ENCODE results near the gene DDX20.

DDX20 gene

GRCh38 chr1:111738133-111738435, 17.6 kb upstream of the DDX20 start:
- Histone ChIP-seq H3K4me2 (ENCODE audit: low read length) (peak overlapping the region; percentile 88), H3K9me2 (ENCODE audit: low read depth, low read length) (no peaks in the 10 kb centered on the region), H3K9me3 (ENCODE audit: low read length) (no peaks in the 10 kb centered on the region), H3K4me1 (ENCODE audit: insufficient read depth, low read length, severe bottlenecking) (peaks cover 29% of the 10 kb centered on the region), H3K9ac (ENCODE audit: low read length) (peak overlapping the region; percentile 54; the same call in 1 of the 2 replicates), H2AFZ (ENCODE audit: low read length) (no peak overlapping the region), H3K36me3 (ENCODE audit: insufficient read depth, low read length) (no peaks in the 10 kb centered on the region), H3K4me3 (ENCODE audit: low read depth, low read length, poor library complexity, severe bottlenecking) (peak overlapping the region; percentile 65), H3K27me3 (ENCODE audit: insufficient read depth, low read length) (no peaks in the 10 kb centered on the region), H4K20me1 (ENCODE audit: insufficient read depth, low read length) (no peaks in the 10 kb centered on the region), H3F3A (ENCODE audit: insufficient read depth, low read length) (no peaks in the 10 kb centered on the region), H3K79me2 (ENCODE audit: insufficient read depth, low read length) (no peaks in the 10 kb centered on the region), H3K27ac (ENCODE audit: low read depth, low read length, poor library complexity, severe bottlenecking) (no peak overlapping the region)
- no peak for TF ChIP-seq EZH2 (IDR thresholded peaks at IDR 0.05; ENCODE audit: borderline replicate concordance, low read length)
- TF ChIP-seq CTCF (IDR thresholded peaks at IDR 0.05; ENCODE audit: low read length): no peak

GRCh38 chr1:111738436-111739193, 17.1 kb upstream of the DDX20 start:
- H3K9ac ChIP-seq (ENCODE audit: low read length): peak overlapping the region; percentile 54
- H3K4me1 ChIP-seq (ENCODE audit: insufficient read depth, low read length, severe bottlenecking): peaks cover 29% of the 10 kb centered on the region
- H3K79me2 ChIP-seq (ENCODE audit: insufficient read depth, low read length): no peaks in the 10 kb centered on the region
- peak overlapping the region; percentile 88 for H3K4me2 ChIP-seq (ENCODE audit: low read length)
- H3K9me3 ChIP-seq (ENCODE audit: low read length): no peaks in the 10 kb centered on the region
- H3K27me3 ChIP-seq (ENCODE audit: insufficient read depth, low read length): no peaks in the 10 kb centered on the region
- H4K20me1 ChIP-seq (ENCODE audit: insufficient read depth, low read length): no peaks in the 10 kb centered on the region
- no peak overlapping the region for H2AFZ ChIP-seq (ENCODE audit: low read length)
- H3K27ac ChIP-seq (ENCODE audit: low read depth, low read length, poor library complexity, severe bottlenecking): no peak overlapping the region
- H3F3A ChIP-seq (ENCODE audit: insufficient read depth, low read length): no peaks in the 10 kb centered on the region
- no peaks in the 10 kb centered on the region for H3K36me3 ChIP-seq (ENCODE audit: insufficient read depth, low read length)
- H3K4me3 ChIP-seq (ENCODE audit: low read depth, low read length, poor library complexity, severe bottlenecking): peak overlapping the region; percentile 65
- TF ChIP-seq EZH2 (IDR thresholded peaks at IDR 0.05; ENCODE audit: borderline replicate concordance, low read length): no peak
- H3K9me2 ChIP-seq (ENCODE audit: low read depth, low read length): no peaks in the 10 kb centered on the region

GRCh38 chr1:111739194-111739924, 16.3 kb upstream of the DDX20 start, which contains the start of gene INKA2:
Gene INKA2 (minus strand): TSS chr1:111739395. CDS start chr1:111739242, 153 bp downstream.
- no peak within 1 kb of the TSS for H2AFZ ChIP-seq (ENCODE audit: low read length)
- peak within 1 kb of the TSS; percentile 65 for H3K4me3 ChIP-seq (ENCODE audit: low read depth, low read length, poor library complexity, severe bottlenecking)
- no peaks in the 10 kb centered on the region for H3K27me3 ChIP-seq (ENCODE audit: insufficient read depth, low read length)
- H4K20me1 ChIP-seq (ENCODE audit: insufficient read depth, low read length): no peaks in the 10 kb centered on the region
- no peak within 1 kb of the TSS for H3K27ac ChIP-seq (ENCODE audit: low read depth, low read length, poor library complexity, severe bottlenecking)
- peaks cover 29% of the 10 kb centered on the region for H3K4me1 ChIP-seq (ENCODE audit: insufficient read depth, low read length, severe bottlenecking)
- no peaks in the 10 kb centered on the region for H3K9me2 ChIP-seq (ENCODE audit: low read depth, low read length)
- no peaks in the 10 kb centered on the region for H3F3A ChIP-seq (ENCODE audit: insufficient read depth, low read length)
- H3K79me2 ChIP-seq (ENCODE audit: insufficient read depth, low read length): no peaks in the 10 kb centered on the region
- H3K4me2 ChIP-seq (ENCODE audit: low read length): peak within 1 kb of the TSS; percentile 88
- H3K36me3 ChIP-seq (ENCODE audit: insufficient read depth, low read length): no peaks in the 10 kb centered on the region
- no peaks in the 10 kb centered on the region for H3K9me3 ChIP-seq (ENCODE audit: low read length)
- TF ChIP-seq EZH2 (IDR thresholded peaks at IDR 0.05; ENCODE audit: borderline replicate concordance, low read length): no peak
- TF ChIP-seq CTCF (IDR thresholded peaks at IDR 0.05; ENCODE audit: low read length): no peak
- peak within 1 kb of the TSS; percentile 54 for H3K9ac ChIP-seq (ENCODE audit: low read length)
